SH-SY5Y (cell line): ENCODE data around the gene TMEM130.

Experiments
- GATA2 ChIP-seq: IDR thresholded peaks from 2 replicates; pipeline ENCODE4 v1.6.1; 2011; ENCODE audit warnings: mild to moderate bottlenecking, low read depth, low read length
- GATA3 ChIP-seq: IDR thresholded peaks from 2 replicates; pipeline ENCODE4 v1.6.1; 2011; ENCODE audit warnings: low read depth, mild to moderate bottlenecking, low read length, moderate library complexity

DNA sequence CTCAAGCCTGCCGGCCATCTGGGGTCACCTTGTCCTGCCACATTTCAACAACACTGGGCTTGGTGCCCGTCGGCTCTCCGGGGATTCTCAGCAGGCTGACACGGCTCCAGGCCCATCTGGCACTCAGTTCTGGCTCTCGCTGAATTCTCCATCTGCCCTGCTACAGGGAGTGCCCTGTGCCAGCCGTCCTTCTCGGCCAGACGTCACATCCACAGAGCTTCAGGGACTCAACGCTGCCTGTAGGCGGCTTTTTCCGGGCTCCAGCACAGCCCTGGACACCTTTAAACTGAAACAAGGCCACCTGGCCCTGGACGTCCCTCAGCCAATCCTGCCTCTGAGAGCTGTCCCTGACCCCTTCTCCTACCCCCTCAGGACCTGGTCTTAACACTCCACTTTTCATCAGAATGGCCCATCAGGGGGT lies 43.0 kb downstream of the TMEM130 start:
- TF ChIP-seq GATA3: no peak
- no peak for TF ChIP-seq GATA2
